Stimulated activated CD4-positive, alpha-beta T cell treated with anti-CD3 and anti-CD28 coated beads, Interleukin-1b, Interleukin-23, amount 100 ng/mL, for 4 hours (primary cell): ENCODE results near the gene COX19.
"Not testable (repeated sequence)": the region's sequence is repeated elsewhere in the genome, so short reads cannot be mapped to it uniquely, and the experiment has no call there.

Experiments
- DNase-seq, 2 donors: peaks; one replicate each; pipeline ENCODE4 v3.0.0-alpha.2; 2020; ENCODE audit warnings: low read depth in 2 of 2

COX19 gene

GRCh38 chr7:1010226-1010625 lies 34.9 kb upstream of the COX19 start:
- no peak for DNase-seq

GRCh38 chr7:1009747-1010146 lies 34.4 kb upstream of the COX19 start:
- no peak for DNase-seq

DNA sequence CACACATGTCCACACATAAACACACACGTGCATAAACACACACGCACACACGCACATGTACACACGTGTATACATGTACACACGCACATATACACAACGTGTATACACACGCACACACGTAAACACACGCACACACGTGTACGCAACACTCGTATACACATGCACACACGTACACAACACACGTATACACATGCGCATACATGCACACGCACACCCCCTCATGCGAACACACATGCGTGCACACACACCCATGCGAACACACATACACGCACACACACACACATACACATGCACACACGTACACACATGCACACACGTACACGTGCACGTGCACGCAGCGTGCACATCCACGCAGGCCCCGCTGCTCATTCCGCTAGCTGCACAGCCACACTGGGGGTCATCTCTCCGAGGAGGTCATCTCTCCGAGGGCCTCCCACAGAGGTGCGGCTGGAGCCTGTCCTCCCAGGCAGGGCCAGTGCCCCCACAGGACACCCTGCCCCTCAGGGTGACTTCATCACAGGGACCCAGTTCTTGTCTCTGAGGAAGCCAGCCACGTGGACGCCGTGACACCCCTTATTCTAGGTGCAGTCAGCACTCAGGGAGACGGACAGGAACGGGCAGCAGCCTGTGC lies 33.5 kb upstream of the COX19 start:
- DNase-seq = no peak

DNA sequence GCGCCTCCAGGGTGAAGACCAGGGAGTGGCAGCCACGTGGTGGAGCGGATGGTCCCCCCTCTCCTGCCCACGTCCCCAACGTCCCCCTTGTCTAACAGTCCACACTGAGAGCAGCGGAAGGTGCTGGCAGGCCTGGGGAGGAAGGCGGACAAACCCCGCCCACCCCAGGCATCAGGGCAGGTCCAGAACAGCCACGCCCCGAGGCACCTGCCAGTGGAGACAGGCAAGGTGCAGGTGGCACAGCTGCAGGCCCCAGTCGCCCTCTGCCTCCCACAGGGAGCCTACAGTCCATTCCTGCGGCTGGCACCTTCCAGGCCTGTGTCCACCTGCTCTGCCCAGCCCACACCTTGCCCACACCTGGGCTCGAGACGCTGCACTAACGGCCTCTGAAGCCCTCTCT lies 32.6 kb upstream of the COX19 start:
- DNase-seq = no peak

DNA sequence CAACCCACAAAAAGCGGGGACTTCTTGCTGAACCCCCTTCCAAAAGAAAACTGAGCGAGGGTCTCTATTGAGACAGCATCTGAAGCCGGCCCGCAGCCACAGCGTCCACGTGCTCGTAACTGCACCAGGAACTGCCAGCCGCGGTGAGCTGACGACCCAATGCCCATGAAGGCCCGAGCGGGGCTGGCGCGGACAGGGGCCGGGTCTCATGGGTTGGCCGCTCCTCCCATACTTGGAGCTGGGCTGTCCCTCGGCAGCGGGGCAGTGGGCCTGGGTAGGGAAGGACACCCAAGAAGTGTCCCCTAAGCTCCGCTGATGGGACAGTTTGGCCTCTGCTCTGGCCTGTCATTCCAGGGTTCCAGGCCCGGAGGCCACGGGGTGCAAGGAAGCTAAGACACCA lies 30.0 kb upstream of the COX19 start:
- no peak for DNase-seq

- no peak for DNase-seq
These were observed 28.9 kb upstream of the COX19 start for GRCh38 chr7:1004018-1004852.

DNA sequence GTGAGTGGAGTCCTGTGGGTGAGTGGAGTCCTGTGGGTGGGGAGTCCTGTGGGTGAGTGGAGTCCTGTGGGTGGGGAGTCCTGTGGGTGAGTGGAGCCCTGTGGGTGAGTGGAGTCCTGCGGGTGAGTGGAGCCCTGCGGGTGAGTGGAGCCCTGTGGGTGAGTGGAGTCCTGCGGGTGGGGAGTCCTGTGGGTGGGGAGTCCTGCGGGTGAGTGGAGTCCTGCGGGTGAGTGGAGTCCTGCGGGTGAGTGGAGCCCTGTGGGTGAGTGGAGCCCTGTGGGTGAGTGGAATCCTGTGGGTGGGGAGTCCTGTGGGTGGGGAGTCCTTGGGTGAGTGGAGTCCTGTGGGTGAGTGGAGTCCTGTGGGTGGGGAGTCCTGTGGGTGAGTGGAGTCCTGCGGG lies 27.1 kb upstream of the COX19 start:
- DNase-seq = not testable (repeated sequence)

GRCh38 chr7:1002026-1002425 lies 26.7 kb upstream of the COX19 start:
- DNase-seq = not testable (repeated sequence)

DNA sequence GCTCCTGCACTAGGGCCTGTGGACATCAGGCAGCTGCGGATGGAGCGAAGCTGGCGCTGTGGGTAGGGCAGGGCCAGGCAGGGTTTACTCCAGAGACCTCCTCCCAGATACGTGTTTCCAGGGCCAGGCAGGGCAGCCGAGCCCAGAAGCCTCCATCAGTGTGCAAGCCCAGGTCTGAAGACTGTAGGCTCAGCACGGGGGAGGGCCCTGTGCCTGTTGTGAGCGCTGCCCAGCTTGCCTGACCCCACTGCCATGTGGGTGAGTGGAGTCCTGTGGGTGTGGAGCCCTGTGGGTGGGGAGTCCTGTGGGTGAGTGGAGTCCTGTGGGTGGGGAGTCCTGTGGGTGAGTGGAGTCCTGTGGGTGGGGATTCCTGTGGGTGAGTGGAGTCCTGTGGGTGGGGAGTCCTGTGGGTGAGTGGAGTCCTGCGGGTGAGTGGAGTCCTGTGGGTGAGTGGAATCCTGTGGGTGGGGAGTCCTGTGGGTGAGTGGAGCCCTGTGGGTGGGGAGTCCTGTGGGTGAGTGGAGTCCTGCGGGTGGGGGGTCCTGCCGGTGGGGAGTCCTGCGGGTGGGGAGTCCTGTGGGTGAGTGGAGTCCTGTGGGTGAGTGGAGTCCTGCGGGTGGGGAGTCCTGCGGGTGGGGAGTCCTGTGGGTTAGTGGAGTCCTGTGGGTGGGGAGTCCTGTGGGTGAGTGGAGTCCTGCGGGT lies 25.9 kb upstream of the COX19 start:
- not testable (repeated sequence) for DNase-seq

GRCh38 chr7:999941-1000935 lies 24.9 kb upstream of the COX19 start:
- no peak for DNase-seq

GRCh38 chr7:999149-999879 lies 24.0 kb upstream of the COX19 start:
- DNase-seq = no peak

DNA sequence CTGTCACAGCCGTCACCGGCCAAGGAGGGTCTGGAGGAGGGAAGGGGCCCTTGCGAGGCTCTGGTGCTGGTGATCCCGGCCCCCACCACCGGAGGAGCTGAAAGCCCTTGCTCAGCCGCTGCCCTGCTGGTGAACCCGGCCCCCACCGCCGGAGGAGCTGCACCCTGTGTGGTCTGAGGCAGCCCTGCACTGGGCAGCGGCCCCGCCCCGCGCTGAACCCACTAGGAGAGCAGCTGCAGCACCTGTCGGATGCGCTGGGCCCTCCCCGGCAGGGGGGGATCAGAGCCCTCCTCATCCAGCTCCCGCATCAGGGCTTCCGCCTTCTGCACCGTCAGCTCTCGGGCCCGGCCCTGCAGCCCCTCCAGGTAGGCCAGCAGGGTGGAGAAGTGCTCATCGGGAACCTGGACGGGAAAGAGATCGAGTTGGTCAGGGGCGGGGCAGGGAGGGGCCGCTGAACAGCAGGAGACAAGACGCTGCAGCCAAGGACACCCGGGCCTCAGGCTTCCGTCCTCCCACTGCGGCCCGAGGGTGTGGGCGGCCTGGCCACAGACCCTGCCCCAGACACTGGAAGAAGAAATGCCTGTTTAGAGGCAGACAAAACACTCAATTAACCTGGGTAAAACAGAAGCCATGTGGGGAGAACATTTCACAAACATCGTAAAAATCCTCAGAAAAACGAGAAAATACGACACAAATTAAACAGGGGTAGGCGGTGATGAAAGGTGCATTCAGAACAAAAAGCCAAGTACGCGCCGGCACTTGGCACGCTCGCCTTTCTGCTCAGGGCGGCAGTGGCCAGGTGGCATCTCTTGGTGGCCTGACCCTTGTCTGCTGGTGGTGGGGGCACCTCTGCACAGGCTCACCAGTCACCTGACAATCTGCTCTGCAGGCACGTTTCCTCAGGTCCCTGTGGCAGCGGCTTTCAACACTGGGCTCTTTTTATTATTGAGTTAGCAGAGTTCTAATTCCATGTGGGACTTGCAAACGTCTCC lies 22.4 kb upstream of the COX19 start:
- no peak for DNase-seq

DNA sequence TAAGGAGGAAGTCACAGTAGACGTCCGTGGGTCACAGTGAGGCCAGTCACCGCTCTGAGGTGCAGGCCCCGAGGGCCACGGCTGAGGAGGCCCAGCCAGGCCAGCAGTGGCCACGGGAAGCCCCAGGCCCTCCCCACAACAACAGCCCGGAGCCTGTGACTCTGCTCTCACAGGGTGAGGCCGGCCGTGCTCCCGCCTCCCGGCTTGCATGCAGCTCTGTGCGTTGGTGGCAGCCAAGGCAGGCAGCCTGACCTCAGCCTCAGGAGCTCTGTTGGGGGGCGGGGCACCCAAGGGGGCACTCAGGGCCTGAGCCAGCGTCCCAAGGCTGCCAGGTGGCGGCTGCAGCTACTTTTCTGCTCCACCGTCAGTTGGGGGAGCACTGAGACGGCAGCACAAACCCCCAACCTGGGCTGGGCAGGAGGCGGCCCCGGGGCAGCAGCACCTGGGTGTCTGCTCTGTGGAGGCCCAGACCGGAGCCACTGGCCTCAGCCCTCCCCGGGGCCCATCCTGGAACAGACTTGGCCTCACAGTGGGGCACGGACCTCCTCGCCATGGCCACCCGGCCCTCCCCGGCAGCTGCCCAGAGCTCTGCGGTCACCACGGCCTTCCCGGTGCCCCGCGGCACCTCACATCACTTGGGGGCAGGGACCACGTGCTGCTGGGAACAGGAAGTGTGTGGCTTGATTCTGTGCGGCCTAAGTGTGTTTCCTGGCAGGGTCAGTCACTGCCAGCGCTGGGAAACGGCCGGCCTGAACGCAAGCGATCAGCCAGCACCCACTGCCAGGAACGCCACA lies 20.9 kb upstream of the COX19 start:
- DNase-seq = no peak

GRCh38 chr7:995571-995970 lies 20.2 kb upstream of the COX19 start:
- DNase-seq = no peak

GRCh38 chr7:994592-995308 lies 19.4 kb upstream of the COX19 start:
- no peak for DNase-seq

GRCh38 chr7:992709-993607 lies 17.6 kb upstream of the COX19 start:
- DNase-seq = peak; percentile 93 to 97
